GM10266 (cell line): ENCODE measurements around the gene TECPR2.

ENCODE experiments used
- DNase-seq: peaks from one replicate; pipeline ENCODE4 v3.0.0; 2012; ENCODE audit errors: extremely low spot score
- TF ChIP-seq, protein P1 (sequence below): IDR thresholded peaks from 2 replicates; pipeline ENCODE4 v1.5.1; 2012; ENCODE audit warnings: mild to moderate bottlenecking, low read depth; ENCODE audit not compliant: control insufficient read depth, insufficient read depth; ENCODE audit errors: missing control alignments

Gene TECPR2

DNA sequence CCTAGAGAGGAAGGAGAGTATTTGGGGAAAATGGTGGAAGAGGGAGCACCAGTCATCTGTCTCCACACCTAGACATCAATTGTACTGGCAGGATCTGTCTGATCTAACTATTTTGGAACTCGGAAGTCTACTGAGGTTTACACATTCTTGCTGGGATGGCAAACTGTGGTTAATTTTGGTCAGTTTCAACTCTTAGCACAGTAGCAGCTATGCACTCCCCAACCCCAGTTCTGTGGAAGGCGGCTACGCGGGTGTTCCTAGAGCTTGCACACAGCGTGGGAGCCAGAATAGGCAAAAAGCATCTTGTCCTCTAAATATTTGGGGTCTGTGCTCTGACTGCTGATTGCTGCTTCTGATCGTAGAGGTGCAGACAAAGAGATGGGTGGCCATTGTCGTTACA, 33.8 kb downstream of the TECPR2 start:
- DNase-seq: no peak
- TF ChIP-seq, protein P1, sequence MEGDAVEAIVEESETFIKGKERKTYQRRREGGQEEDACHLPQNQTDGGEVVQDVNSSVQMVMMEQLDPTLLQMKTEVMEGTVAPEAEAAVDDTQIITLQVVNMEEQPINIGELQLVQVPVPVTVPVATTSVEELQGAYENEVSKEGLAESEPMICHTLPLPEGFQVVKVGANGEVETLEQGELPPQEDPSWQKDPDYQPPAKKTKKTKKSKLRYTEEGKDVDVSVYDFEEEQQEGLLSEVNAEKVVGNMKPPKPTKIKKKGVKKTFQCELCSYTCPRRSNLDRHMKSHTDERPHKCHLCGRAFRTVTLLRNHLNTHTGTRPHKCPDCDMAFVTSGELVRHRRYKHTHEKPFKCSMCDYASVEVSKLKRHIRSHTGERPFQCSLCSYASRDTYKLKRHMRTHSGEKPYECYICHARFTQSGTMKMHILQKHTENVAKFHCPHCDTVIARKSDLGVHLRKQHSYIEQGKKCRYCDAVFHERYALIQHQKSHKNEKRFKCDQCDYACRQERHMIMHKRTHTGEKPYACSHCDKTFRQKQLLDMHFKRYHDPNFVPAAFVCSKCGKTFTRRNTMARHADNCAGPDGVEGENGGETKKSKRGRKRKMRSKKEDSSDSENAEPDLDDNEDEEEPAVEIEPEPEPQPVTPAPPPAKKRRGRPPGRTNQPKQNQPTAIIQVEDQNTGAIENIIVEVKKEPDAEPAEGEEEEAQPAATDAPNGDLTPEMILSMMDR: no peak

DNA sequence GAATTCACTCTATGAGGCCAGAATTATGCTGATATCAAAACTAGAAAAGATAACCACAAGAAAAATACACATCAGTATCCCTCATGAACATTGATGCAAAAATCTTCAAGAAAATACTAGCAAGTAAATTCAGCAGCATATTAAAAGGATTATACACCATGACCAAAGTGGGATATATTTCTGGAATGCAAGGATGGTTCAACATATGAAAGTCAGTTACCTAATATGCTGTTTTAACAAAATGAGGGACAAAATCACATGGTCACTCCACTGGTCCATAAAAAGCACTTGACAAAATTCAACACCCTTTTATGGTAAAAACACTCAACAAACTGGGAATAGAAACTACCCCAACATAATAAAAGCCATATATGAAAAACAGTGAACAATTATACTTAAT, 40.3 kb downstream of the TECPR2 start:
- no peak for DNase-seq
- TF ChIP-seq, protein P1: no peak

DNA sequence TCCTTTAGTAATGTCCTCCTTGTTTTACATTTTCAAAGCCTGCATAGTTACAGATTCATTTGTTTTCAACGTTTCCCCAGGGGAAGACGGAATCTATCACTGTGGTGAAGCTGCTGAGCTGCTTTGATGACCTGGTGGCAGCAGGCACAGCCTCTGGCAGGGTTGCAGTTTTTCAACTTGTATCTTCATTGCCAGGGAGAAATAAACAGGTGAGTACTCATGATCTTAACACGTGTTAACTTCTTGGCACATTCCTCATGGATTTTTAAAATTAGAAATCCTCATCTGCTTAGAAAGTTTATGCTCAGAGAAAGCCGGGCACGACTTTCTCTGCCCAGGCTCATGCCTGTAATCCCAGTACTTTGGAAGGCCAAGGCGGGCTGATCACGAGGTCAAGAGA, 44.5 kb downstream of the TECPR2 start:
- TF ChIP-seq, protein P1: no peak
- no peak for DNase-seq

DNA sequence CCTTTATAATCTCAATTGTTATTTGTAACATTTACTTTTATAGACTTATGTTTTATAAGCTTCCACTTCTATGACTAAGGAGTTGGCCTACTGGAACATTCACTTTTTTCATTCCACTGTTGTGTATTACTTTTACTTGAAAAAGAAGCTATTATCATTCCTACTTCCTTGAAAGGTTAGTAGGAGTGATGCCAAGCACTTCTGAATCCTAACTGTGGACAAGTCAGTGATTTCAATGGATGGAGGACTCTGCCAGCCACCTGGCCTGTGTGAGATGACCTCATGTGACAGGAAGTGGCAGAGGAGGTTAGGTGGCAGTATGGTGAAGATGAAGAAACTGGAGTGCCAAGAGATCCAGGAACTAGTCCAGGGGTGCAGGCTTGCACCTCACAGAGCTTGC, 46.0 kb downstream of the TECPR2 start:
- TF ChIP-seq, protein P1: no peak
- DNase-seq: no peak

DNA sequence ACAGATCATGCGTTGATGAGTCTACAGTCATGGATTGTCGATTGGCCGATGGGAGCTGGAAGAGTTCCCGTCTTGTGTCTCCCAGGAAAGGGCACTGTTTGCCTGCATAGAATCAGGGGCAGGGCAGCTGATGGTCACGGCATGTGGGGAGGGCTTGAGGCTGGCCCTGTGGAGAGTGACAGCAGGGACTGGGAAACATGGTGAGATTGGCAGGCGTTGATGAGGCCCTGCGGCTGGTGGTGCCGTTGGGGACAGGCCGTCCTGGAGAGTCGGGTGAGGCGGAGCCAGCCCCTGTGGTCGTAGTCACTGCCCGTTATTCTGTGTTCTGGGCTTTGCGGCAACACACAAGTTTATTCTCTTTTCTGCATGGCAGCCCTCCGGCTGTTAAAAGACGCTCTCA, 52.9 kb downstream of the TECPR2 start:
- DNase-seq: no peak
- TF ChIP-seq, protein P1: no peak

DNA sequence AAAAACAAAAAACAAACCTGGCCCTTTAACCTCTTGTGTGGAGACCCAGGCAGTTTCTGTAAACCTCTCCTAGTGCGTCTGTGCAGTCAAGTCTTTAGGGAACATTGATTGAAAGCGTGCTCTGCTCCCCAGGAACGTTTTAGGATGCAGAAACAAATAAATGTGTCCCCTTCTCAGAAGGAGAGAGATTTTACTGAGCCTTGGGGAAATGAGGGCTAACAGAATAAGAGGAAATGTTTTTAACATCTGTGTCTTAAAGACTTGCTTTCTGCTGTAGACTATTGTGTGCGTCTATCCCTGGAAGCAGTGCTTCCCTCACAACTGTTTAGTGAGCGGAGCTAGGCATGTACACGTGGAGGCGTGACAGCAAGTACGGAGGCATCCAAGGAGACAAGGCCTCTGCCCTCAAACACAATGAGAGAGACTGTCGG, 54.3 kb downstream of the TECPR2 start:
- DNase-seq: no peak
- TF ChIP-seq, protein P1: no peak

DNA sequence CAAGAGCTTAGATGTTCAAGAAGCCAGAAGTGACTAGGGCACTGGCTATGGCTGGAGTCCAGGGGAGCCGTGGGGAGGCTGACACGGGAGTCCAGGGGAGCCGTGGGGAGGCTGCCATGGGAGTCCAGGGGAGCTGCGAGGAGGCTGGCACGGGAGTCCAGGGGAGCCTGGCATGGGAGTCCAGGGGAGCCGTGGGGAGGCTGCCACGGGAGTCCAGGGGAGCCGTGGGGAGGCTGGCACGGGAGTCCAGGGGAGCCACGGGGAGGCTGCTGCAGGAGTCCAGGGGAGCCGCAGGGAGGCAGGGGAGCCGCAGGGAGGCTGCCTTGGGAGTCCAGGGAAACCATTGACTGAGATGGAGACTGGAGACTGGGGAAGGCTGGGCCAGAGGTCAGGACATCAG, 54.9 kb downstream of the TECPR2 start:
- DNase-seq: no peak
- TF ChIP-seq, protein P1: no peak
